Measurements from ENCODE around the gene SYTL2. TPM values are rescaled to one million over a fixed set of nuclear protein-coding genes. Genes with fewer than 3 reads are reported as not detected.

Gene SYTL2
- total and polyA plus RNA-seq, 8 donors = 2.5 to 12.2 (median 4.0) TPM

DNA sequence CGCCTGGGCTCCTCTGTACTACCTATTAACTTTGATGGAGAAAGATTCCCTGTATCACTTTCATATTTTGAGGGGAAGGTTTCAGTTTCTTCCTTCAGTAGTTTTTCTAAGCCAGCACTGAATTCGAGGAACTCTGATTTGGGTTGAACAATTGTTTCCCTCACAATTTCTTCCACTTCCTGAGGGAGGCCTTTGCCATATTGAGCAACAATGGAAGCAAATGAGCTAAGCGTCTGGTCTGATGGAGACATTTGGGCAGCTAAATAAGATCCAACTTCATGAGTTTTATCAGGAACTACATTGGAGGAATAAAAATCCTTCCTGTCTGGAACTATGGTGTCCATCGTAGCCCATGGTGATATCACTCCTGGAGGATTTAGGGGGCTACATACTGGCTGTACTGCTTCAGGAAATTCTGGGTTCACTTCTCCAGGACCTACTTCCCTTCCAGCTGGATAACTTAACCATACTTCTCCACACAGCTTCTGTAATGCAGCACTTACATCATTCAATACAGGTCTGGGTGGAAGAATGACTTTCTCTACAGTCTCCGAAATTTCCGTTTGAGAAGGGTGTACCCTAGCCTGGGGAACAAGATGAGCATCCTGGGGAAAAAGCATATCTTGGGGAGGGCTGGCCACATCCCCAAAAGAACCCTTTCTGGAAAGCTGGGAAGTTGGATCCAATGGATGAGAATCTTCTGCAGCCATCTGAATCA is 86.0 kb downstream of the SYTL2 start:
- ATAC-seq (no peak), FAIRE-seq (no peak)

GRCh38 chr11:85723088-85723487 is 87.9 kb downstream of the SYTL2 start:
- Histone ChIP-seq H3K36me3 (no peaks in the 10 kb centered on the region), H3K27ac (no peak overlapping the region), H3K4me1 (no peaks in the 10 kb centered on the region), H3K9me3 (no peaks in the 10 kb centered on the region), H3K4me3 (no peak overlapping the region), H3K27me3 (peaks cover 0 to 8% (median 0%) of the 10 kb centered on the region in 4 donors)
- intact Hi-C loops (cut with DNase I) = no loop called here
- DNase-seq (no peak), ATAC-seq (no peak), FAIRE-seq (no peak)
- 78 to 90% methylated on average over 5 of the region's 5 CpGs for WGBS, 2 donors
- no peak for TF ChIP-seq CTCF (IDR thresholded peaks at IDR 0.05)

More for the DNA sequence above, 86.0 kb downstream of the SYTL2 start:
- no peaks in the 10 kb centered on the region for H3K9me3 ChIP-seq
- H3K27ac ChIP-seq = no peak overlapping the region
- no peaks in the 10 kb centered on the region for H3K4me1 ChIP-seq
- intact Hi-C loops (cut with DNase I) = no loop called here
- TF ChIP-seq CTCF (IDR thresholded peaks at IDR 0.05) = no peak
- no peaks in the 10 kb centered on the region for H3K36me3 ChIP-seq
- H3K27me3 ChIP-seq = peaks cover 0 to 8% (median 0%) of the 10 kb centered on the region in 4 donors
- no peak for DNase-seq
- WGBS, 2 donors = 65 to 66% methylated on average over 6 of the region's 6 CpGs
- no peak overlapping the region for H3K4me3 ChIP-seq

DNA sequence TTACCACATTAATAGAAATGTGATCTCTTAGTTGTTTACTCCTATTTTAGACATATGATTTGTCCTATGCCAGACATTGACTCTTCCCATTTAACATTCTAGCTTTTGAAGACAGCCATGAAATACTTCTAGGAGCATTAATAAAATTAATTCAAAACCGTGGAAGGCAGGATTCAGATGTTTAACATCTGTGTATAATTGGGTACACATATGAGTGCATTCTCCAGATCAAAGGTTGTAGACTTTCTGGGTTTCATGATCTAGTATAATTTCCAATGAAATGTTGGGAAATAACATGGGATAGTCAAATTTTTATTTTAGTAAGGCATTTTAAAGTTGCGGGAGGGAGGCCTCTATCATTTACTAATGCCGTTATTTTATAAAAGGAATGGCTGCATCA is 89.8 kb downstream of the SYTL2 start:
- no peaks in the 10 kb centered on the region for H3K36me3 ChIP-seq
- DNase-seq (no peak), FAIRE-seq (no peak), ATAC-seq (no peak)
- no peak for TF ChIP-seq CTCF (IDR thresholded peaks at IDR 0.05)
- H3K27me3 ChIP-seq = peaks cover 0 to 8% (median 0%) of the 10 kb centered on the region in 4 donors
- H3K4me1 ChIP-seq = no peaks in the 10 kb centered on the region
- 89 to 91% methylated on average over 3 of the region's 3 CpGs for WGBS, 2 donors
- H3K4me3 ChIP-seq = no peak overlapping the region
- no peaks in the 10 kb centered on the region for H3K9me3 ChIP-seq
- intact Hi-C loops (cut with DNase I) = no loop called here
- H3K27ac ChIP-seq = no peak overlapping the region

DNA sequence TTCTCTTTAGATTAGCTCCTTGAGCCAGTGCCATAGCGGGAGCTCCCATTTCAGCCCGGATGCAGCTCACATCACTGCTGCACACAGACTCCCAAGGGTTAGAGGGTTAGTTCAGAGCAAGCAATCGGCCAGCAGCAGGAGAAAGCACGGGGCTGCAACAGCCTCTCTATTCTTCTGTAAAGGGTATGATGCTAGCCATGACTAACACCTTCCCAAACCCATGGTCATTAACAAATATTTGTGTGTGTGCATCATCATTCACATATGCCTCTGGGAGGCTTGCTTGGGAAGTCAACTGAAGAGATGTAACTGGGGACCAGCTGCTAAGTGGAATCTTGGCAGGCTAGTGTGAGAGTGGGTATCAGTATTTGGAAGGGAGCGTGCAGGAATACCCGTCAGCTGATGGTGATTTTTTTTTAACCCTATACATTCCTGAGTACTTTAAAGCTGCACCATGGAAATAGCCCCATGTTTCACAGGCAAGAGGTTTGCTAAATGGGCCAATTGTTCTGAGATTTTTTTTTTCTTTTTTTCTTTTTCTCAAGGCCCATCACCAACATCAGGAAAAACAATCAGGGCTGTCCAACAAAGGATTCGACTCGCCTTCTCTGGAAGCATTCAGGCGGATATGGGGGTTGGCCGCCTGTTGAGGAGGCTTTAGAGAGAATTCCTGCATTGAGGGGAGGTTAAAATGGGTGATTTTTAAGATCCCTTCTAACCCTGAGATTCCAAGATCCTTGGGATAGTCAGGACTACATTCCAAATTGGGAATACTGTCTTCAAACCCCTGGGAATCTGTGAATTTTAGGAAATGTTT is 91.7 kb downstream of the SYTL2 start:
- H3K4me1 ChIP-seq = no peaks in the 10 kb centered on the region
- ATAC-seq (peak; percentile 31 to 90 (median 68)), DNase-seq (peak in 2 of 6 donors; percentile 2 to 15), FAIRE-seq (no peak)
- no peaks in the 10 kb centered on the region for H3K9me3 ChIP-seq
- H3K36me3 ChIP-seq = no peaks in the 10 kb centered on the region
- 27 to 28% methylated on average over 10 of the region's 10 CpGs for whole genome bisulfite sequencing, 2 donors
- H3K27ac ChIP-seq = no peak overlapping the region
- H3K27me3 ChIP-seq = peaks cover 0 to 8% (median 0%) of the 10 kb centered on the region in 4 donors
- H3K4me3 ChIP-seq = no peak overlapping the region
- intact Hi-C loops (cut with DNase I) = no loop called here
- TF ChIP-seq CTCF (IDR thresholded peaks at IDR 0.05) = no peak
